ENCODE results near the gene PES1. TPM values are rescaled to one million over a fixed set of nuclear protein-coding genes. Genes with fewer than 3 reads are reported as not detected.
A peak's percentile ranks its signal among the peaks of the same experiment; 100 is the strongest.
"Not testable (repeated sequence)": the region's sequence is repeated elsewhere in the genome, so short reads cannot be mapped to it uniquely, and the experiment has no call there.

The PES1 gene
- total and polyA plus RNA-seq, 11 donors = 15.7 to 60.9 (median 27.8) TPM

- H3K36me3 ChIP-seq = no peaks in the 10 kb centered on the region
- TF ChIP-seq CTCF (IDR thresholded peaks at IDR 0.05) (no peak), POLR2A (IDR thresholded peaks at IDR 0.05) (no peak)
- DNase-seq = peak in 1 of 5 donors; percentile 24
- H3K27ac ChIP-seq = no peak overlapping the region
- WGBS, 4 donors = 68 to 77% (median 73%) methylated on average over 4 of the region's 4 CpGs
- no peaks in the 10 kb centered on the region for H3K9me3 ChIP-seq
- peaks cover 0 to 34% (median 17%) of the 10 kb centered on the region in 9 donors for H3K27me3 ChIP-seq
- intact Hi-C loops (cut with DNase I) = no loop called here
- no peak for ATAC-seq
- no peak overlapping the region for H3K4me3 ChIP-seq
- H3K4me1 ChIP-seq = peaks cover 0 to 6% (median 0%) of the 10 kb centered on the region in 12 donors
Observed at GRCh38 chr22:30547188-30547587, 44.5 kb downstream of the PES1 start.

- DNase-seq (peak in 1 of 5 donors; percentile 25), ATAC-seq (no peak)
- H3K4me3 ChIP-seq = no peak within 1 kb of the TSS
- no peaks in the 10 kb centered on the region for H3K9me3 ChIP-seq
- intact Hi-C loops (cut with DNase I) = no loop called here
- H3K4me1 ChIP-seq = peaks cover 0 to 10% (median 0%) of the 10 kb centered on the region in 12 donors
- WGBS, 4 donors = 79 to 88% (median 84%) methylated on average over 7 of the region's 7 CpGs
- H3K27me3 ChIP-seq = peaks cover 0 to 39% (median 22%) of the 10 kb centered on the region in 9 donors
- no peaks in the 10 kb centered on the region for H3K36me3 ChIP-seq
- H3K27ac ChIP-seq = no peak within 1 kb of the TSS
- TF ChIP-seq CTCF (IDR thresholded peaks at IDR 0.05) (no peak), POLR2A (IDR thresholded peaks at IDR 0.05) (no peak)
Observed at GRCh38 chr22:30546616-30547015, 45.1 kb downstream of the PES1 start, which contains the start of gene SEC14L6. Gene SEC14L6, minus strand, starts transcription at chr22:30546741. Its CDS starts 59 bp downstream, at chr22:30546682.

- DNase-seq = peak in 1 of 5 donors; percentile 21
- Histone ChIP-seq H3K36me3 (no peaks in the 10 kb centered on the region), H3K4me3 (peak overlapping the region in 4 of 12 donors; percentile 44 to 53 (median 48)), H3K9me3 (no peaks in the 10 kb centered on the region), H3K27ac (no peak overlapping the region), H3K27me3 (peaks cover 0 to 45% (median 28%) of the 10 kb centered on the region in 9 donors), H3K4me1 (peaks cover 0 to 10% (median 0%) of the 10 kb centered on the region in 12 donors)
- ATAC-seq = no peak
- WGBS, 4 donors = 80 to 82% (median 82%) methylated on average over 6 to 12 of the region's 12 CpGs
- TF ChIP-seq CTCF (IDR thresholded peaks at IDR 0.05) (no peak), POLR2A (IDR thresholded peaks at IDR 0.05) (no peak)
- intact Hi-C loops (cut with DNase I) = no loop called here
Observed at GRCh38 chr22:30542811-30543188, 48.9 kb downstream of the PES1 start.

- Histone ChIP-seq H3K27me3 (peaks cover 0 to 42% (median 28%) of the 10 kb centered on the region in 9 donors), H3K4me3 (peak overlapping the region in 11 of 12 donors; percentile 0 to 53 (median 42)), H3K9me3 (no peaks in the 10 kb centered on the region), H3K36me3 (no peaks in the 10 kb centered on the region), H3K27ac (no peak overlapping the region), H3K4me1 (peaks cover 0 to 10% (median 0%) of the 10 kb centered on the region in 12 donors)
- intact Hi-C loops (cut with DNase I) = no loop called here
- ATAC-seq (peak in 3 of 4 donors; percentile 19 to 46 (median 32)), DNase-seq (peak in 1 of 5 donors; percentile 33)
- TF ChIP-seq POLR2A (IDR thresholded peaks at IDR 0.05) (no peak), CTCF (IDR thresholded peaks at IDR 0.05) (no peak)
- WGBS, 4 donors = 3 to 6% (median 5%) methylated on average over 33 to 64 of the region's 64 CpGs
Observed at GRCh38 chr22:30541961-30542810, 49.5 kb downstream of the PES1 start.

- H3K27ac ChIP-seq; H3K9me3 ChIP-seq; intact Hi-C loops (cut with DNase I); DNase-seq; ATAC-seq; H3K36me3 ChIP-seq: not testable (repeated sequence)
- WGBS, 4 donors = 89 to 95% (median 93%) methylated on average over 3 of the region's 3 CpGs
- Histone ChIP-seq H3K4me3 (peak overlapping the region in 2 of 12 donors; percentile 45 to 49), H3K27me3 (peaks cover 0 to 39% (median 28%) of the 10 kb centered on the region in 9 donors), H3K4me1 (peaks cover 0 to 10% (median 0%) of the 10 kb centered on the region in 12 donors)
Observed at GRCh38 chr22:30541511-30541910, 50.2 kb downstream of the PES1 start.

Measured in heart left ventricle (tissue), 16 donors.